Right lobe of liver (tissue), 4 donors: Measurements from ENCODE around the gene UCK1.

ENCODE experiments used
- POLR2A ChIP-seq: fragments of 450-650 bp; IDR thresholded peaks from one replicate; pipeline ENCODE4 v1.6.1; 2017; ENCODE audit warnings: antibody characterized with exemption, mild to moderate bottlenecking
- TF ChIP-seq, protein P1 (sequence below), 4 donors: fragments of 200-600 bp in 3 of 4; fragments of 450-650 bp in 1 of 4; IDR thresholded peaks; one replicate each; pipeline versions ENCODE4 v1.5.1 to v1.8.0; 2016 to 2022; ENCODE audit warnings: antibody characterized with exemption in 4 of 4, mild to moderate bottlenecking in 2 of 4
- donor health status: DM: no; HTN: no; CAD: no.
- donor health status: DM: no; HTN: no; CAD: no.
- donor health status: DM: no; HTN: yes; CAD: no.

GRCh38 chr9:131473891-131474290 lies 57.2 kb downstream of the UCK1 start:
- TF ChIP-seq, protein P1, sequence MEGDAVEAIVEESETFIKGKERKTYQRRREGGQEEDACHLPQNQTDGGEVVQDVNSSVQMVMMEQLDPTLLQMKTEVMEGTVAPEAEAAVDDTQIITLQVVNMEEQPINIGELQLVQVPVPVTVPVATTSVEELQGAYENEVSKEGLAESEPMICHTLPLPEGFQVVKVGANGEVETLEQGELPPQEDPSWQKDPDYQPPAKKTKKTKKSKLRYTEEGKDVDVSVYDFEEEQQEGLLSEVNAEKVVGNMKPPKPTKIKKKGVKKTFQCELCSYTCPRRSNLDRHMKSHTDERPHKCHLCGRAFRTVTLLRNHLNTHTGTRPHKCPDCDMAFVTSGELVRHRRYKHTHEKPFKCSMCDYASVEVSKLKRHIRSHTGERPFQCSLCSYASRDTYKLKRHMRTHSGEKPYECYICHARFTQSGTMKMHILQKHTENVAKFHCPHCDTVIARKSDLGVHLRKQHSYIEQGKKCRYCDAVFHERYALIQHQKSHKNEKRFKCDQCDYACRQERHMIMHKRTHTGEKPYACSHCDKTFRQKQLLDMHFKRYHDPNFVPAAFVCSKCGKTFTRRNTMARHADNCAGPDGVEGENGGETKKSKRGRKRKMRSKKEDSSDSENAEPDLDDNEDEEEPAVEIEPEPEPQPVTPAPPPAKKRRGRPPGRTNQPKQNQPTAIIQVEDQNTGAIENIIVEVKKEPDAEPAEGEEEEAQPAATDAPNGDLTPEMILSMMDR (IDR thresholded peaks at IDR 0.05) = no peak
- no peak for TF ChIP-seq POLR2A
